IMR-90 (cell line): ENCODE data around the gene SERP1. TPM values are rescaled to one million over a fixed set of nuclear protein-coding genes. Genes with fewer than 3 reads are reported as not detected.
A peak's percentile ranks its signal among the peaks of the same experiment; 100 is the strongest.

Experiments
- ATAC-seq: fragments of 200-7000 bp; cut with Tn5 transposase; 2 replicates; pipeline ENCODE4 v1.9.1; 2020; ENCODE audit warnings: low read depth, mild to moderate bottlenecking, moderate library complexity
- BruUV-seq: library from RNA; stranded (reverse); fragments of 400-500 nt; replicated peaks from 2 replicates; lab custom pipeline; 2021; lab: Mats Ljungman, UMichigan
- CTCF ChIA-PET: fragments of 300-600 bp; formaldehyde crosslinking; extraction: SDS; loops from one replicate; lab custom pipeline; 2021; ENCODE audit warnings: antibody characterized with exemption; lab: Yijun Ruan, JAX
- POLR2A ChIA-PET: fragments of 300-600 bp; sonication (Branson Sonifier 250); formaldehyde crosslinking; loops from one replicate; lab custom pipeline; 2022; ENCODE audit warnings: antibody characterized with exemption; ENCODE audit not compliant: unreplicated experiment; lab: Charles Lee
- DNase-seq: peaks from one replicate; pipeline ENCODE4 v3.0.0; 2013
- H2AFZ ChIP-seq: replicated peaks from 2 replicates; pipeline ENCODE3; 2013; ENCODE audit warnings: low read length, mild to moderate bottlenecking; ENCODE audit not compliant: poor library complexity
- H2AK5ac ChIP-seq: 2 replicates; pipeline ENCODE4 v1.6.1; 2013; ENCODE audit warnings: low read depth, low read length, inconsistent platforms
- H2AK9ac ChIP-seq: replicated peaks from 2 replicates; pipeline ENCODE3; 2013; ENCODE audit warnings: mild to moderate bottlenecking, low read depth, low read length, moderate library complexity; ENCODE audit not compliant: poor library complexity
- H2BK120ac ChIP-seq: 2 replicates; pipeline ENCODE4 v1.6.1; 2013; ENCODE audit warnings: low read depth, low read length, inconsistent platforms
- H2BK15ac ChIP-seq: 3 replicates; pipeline ENCODE4 v1.6.1; 2013; ENCODE audit warnings: low read depth, low read length, inconsistent platforms
- H2BK20ac ChIP-seq: 2 replicates; pipeline ENCODE4 v1.6.1; 2013; ENCODE audit warnings: low read depth, mild to moderate bottlenecking, inconsistent platforms, low read length, moderate library complexity
- H2BK5ac ChIP-seq: 2 replicates; pipeline ENCODE4 v1.6.1; 2013; ENCODE audit warnings: mild to moderate bottlenecking, low read depth, low read length, inconsistent platforms; ENCODE audit not compliant: poor library complexity, severe bottlenecking
- H3K14ac ChIP-seq: replicated peaks from 2 replicates; pipeline ENCODE4 v1.6.1; 2013; ENCODE audit warnings: low read depth, low read length, inconsistent platforms
- H3K18ac ChIP-seq: 2 replicates; pipeline ENCODE4 v1.6.1; 2013; ENCODE audit warnings: low read depth, low read length, control low read depth
- H3K23ac ChIP-seq: 2 replicates; pipeline ENCODE4 v1.6.1; 2013; ENCODE audit warnings: low read depth, low read length, inconsistent platforms
- H3K27ac ChIP-seq: 2 replicates; pipeline ENCODE4 v1.5.1; 2013; ENCODE audit warnings: mild to moderate bottlenecking, control low read depth, low read length; ENCODE audit not compliant: insufficient read depth
- H3K27me3 ChIP-seq: 2 replicates; pipeline ENCODE4 v1.6.1; 2013; ENCODE audit warnings: low read length; ENCODE audit not compliant: control insufficient read depth, insufficient read depth
- H3K36me3 ChIP-seq: 2 replicates; pipeline ENCODE4 v1.6.1; 2013; ENCODE audit warnings: low read length, mixed read lengths; ENCODE audit not compliant: control insufficient read depth, insufficient read depth
- H3K4ac ChIP-seq: 2 replicates; pipeline ENCODE4 v1.6.1; 2013; ENCODE audit warnings: low read depth, low read length, inconsistent platforms
- H3K4me1 ChIP-seq: 2 replicates; pipeline ENCODE4 v1.6.1; 2013; ENCODE audit warnings: low read length, mixed read lengths; ENCODE audit not compliant: control insufficient read depth, insufficient read depth
- H3K4me2 ChIP-seq: 2 replicates; pipeline ENCODE4 v1.6.1; 2013; ENCODE audit warnings: low read depth, mild to moderate bottlenecking, control low read depth, low read length, moderate library complexity
- H3K4me3 ChIP-seq: 2 replicates; pipeline ENCODE4 v1.5.1; 2013; ENCODE audit warnings: low read depth, mild to moderate bottlenecking, control low read depth, low read length, moderate library complexity; ENCODE audit not compliant: insufficient read depth
- H3K56ac ChIP-seq: 2 replicates; pipeline ENCODE4 v1.6.1; 2013; ENCODE audit warnings: low read length, inconsistent platforms; ENCODE audit not compliant: insufficient read depth; ENCODE audit errors: extremely low read depth
- H3K79me1 ChIP-seq, 2 experiments: 2 replicates each; pipeline ENCODE4 v1.6.1; 2013; ENCODE audit warnings: low read length in 2 of 2, inconsistent platforms in 1 of 2, low read depth in 1 of 2
- H3K9ac ChIP-seq: 2 replicates; pipeline ENCODE4 v1.6.1; 2013; ENCODE audit warnings: low read depth, low read length, control low read depth
- H3K9me1 ChIP-seq: 2 replicates; pipeline ENCODE4 v1.6.1; 2013; ENCODE audit warnings: low read length, inconsistent platforms; ENCODE audit not compliant: insufficient read depth
- H3K9me3 ChIP-seq: 2 replicates; pipeline ENCODE4 v1.6.1; 2013; ENCODE audit warnings: low read length; ENCODE audit not compliant: control insufficient read depth, insufficient read depth
- H4K20me1 ChIP-seq: 2 replicates; pipeline ENCODE4 v1.6.1; 2013; ENCODE audit warnings: low read length, inconsistent platforms; ENCODE audit not compliant: insufficient read depth
- H4K5ac ChIP-seq: 2 replicates; pipeline ENCODE4 v1.6.1; 2013; ENCODE audit warnings: mild to moderate bottlenecking, low read depth, low read length, control low read depth
- H4K8ac ChIP-seq, 2 experiments: 2 replicates each; pipeline ENCODE4 v1.6.1; 2013; ENCODE audit warnings: low read depth in 2 of 2, low read length in 2 of 2, control low read depth in 1 of 2, inconsistent platforms in 1 of 2
- H4K91ac ChIP-seq: 2 replicates; pipeline ENCODE4 v1.6.1; 2013; ENCODE audit warnings: low read depth, low read length, inconsistent platforms; ENCODE audit not compliant: insufficient read depth
- WGBS, 2 experiments: methylation state at CpG; one replicate each; pipeline versions ENCODE4 v1.1.5 to v1.1.7; 2013; ENCODE audit warnings: missing lambda C conversion rate in 2 of 2; ENCODE audit not compliant: insufficient read length in 1 of 2; ENCODE audit errors: extremely low coverage in 2 of 2; 5-methylcytosine and 5-hydroxymethylcytosine counted together
- dilution Hi-C: fragments of 300-500 bp; cut with HindIII; formaldehyde crosslinking; loops from one replicate; pipeline ENCODE4 v1.14.3; 2018; ENCODE audit warnings: low sequenced_read_pairs; ENCODE audit not compliant: unreplicated experiment
- in situ Hi-C: fragments of 300-500 bp; cut with MboI; formaldehyde crosslinking; loops from 3 replicates; pipeline ENCODE4 v1.14.3; 2019; ENCODE audit warnings: low sequenced_read_pairs, inconsistent platforms, mixed read lengths
- intact Hi-C: fragments of 100-400 bp; cut with micrococcal nuclease; formaldehyde crosslinking; loops from 2 replicates; pipeline ENCODE4 v1.10.0; 2022
- polyA plus RNA-seq, 3 experiments: library from polyadenylated mRNA; depleted of rRNA; stranded (reverse); fragments of >200 nt; gene quantifications; 2 replicates each; pipeline ENCODE4 v1.2.3, GENCODE V29; 2012; ENCODE audit warnings: low replicate concordance in 1 of 3
- total RNA-seq: library from RNA; depleted of rRNA; stranded (reverse); fragments of >200 nt; gene quantifications from 2 replicates; pipeline ENCODE4 v1.2.3, GENCODE V29; 2012
- TF ChIP-seq, protein P1 (sequence below): fragments of 150-350 bp; IDR thresholded peaks from 2 replicates; pipeline ENCODE4 v1.6.1; 2016; ENCODE audit warnings: low read depth, mild to moderate bottlenecking, low read length, moderate library complexity, borderline replicate concordance

Gene SERP1
- total and polyA plus RNA-seq, 2 of the 4 experiments (the other 2 are of a cell fraction): 64.0 to 73.4 TPM

DNA sequence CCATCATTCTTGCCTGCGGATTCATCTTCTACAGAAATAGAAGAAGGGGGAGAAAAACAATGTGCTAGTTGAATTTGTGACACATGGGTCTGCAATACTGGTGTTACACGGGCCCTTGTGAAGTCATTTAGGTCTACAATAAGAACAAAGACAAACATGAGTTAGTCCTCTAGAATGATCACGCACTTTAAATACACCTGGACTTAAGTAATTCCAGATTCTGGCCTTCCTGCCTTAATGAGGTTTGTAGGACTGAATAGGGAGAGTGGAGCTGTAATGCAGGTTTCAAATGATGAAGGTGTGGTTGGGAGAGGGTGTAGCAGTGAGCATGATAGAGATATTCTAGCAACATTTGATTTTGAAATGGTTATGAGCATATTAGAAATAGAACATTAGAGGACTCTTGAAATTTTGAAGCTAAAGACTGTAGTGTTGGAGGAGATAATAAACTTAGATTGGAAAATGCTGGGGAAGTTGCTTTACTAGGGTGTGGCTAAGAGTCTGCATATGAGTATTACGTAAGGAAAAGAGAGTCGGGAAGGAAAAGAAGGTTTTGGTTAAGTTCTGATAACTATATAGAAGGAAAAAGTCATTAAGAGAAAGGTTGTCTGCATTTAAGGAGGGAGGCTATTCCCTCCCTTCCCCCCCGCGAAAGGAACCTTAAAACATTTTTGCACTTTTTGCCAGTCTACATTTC lies 897 bp upstream of the SERP1 start:
- TF ChIP-seq, protein P1, sequence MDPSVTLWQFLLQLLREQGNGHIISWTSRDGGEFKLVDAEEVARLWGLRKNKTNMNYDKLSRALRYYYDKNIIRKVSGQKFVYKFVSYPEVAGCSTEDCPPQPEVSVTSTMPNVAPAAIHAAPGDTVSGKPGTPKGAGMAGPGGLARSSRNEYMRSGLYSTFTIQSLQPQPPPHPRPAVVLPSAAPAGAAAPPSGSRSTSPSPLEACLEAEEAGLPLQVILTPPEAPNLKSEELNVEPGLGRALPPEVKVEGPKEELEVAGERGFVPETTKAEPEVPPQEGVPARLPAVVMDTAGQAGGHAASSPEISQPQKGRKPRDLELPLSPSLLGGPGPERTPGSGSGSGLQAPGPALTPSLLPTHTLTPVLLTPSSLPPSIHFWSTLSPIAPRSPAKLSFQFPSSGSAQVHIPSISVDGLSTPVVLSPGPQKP: no peak
- ATAC-seq (no peak), DNase-seq (peak; percentile 76)
- TSS peak; percentile 85 for BruUV-seq
- Histone ChIP-seq H3K9me3 (no peaks in the 10 kb centered on the region), H3K4me2 (peak overlapping the region; percentile 98), H3K4ac (peak overlapping the region; percentile 98), H3K79me1 (peaks cover 9 to 41% of the 10 kb centered on the region in 2 experiments), H4K91ac (peak overlapping the region; percentile 77), H4K20me1 (peaks cover 27% of the 10 kb centered on the region; the same call in 1 of the 2 replicates), H3K23ac (peak overlapping the region; percentile 99), H3K9me1 (no peaks in the 10 kb centered on the region), H3K9ac (peak overlapping the region; percentile 74), H3K56ac (peak overlapping the region; percentile 97), H2BK5ac (peak overlapping the region; percentile 93), H2BK15ac (peak overlapping the region; percentile 6; the same call in 1 of the 3 replicates), H2AK5ac (peak overlapping the region; percentile 85; the same call in 1 of the 2 replicates), H3K18ac (peak overlapping the region; percentile 70; the same call in 1 of the 2 replicates), H4K8ac (peak overlapping the region; percentile 81 to 97), H2AFZ (peak overlapping the region; percentile 93), H3K27me3 (no peaks in the 10 kb centered on the region), H3K4me1 (no peaks in the 10 kb centered on the region), H2BK20ac (no peak overlapping the region; the same call in 1 of the 2 replicates), H2BK120ac (peak overlapping the region; percentile 75; the same call in 1 of the 2 replicates), H4K5ac (peak overlapping the region; percentile 87), H2AK9ac (peak overlapping the region; percentile 35), H3K14ac (peak overlapping the region; percentile 98), H3K36me3 (peaks cover under 1% of the 10 kb centered on the region; the same call in 1 of the 2 replicates), H3K27ac (peak overlapping the region; percentile 85), H3K4me3 (peak overlapping the region; percentile 71)
- WGBS, 2 experiments: no CpG with 5 or more reads among the region's 7 CpGs
- ChIA-PET POLR2A (no interaction called here), CTCF (interaction anchor here (0.6 kb wide), 1 partner anchor 570 kb away, joined by 3 read pairs; no protein-coding TSS in a partner anchor)
- dilution Hi-C loops (no loop called here), intact Hi-C loops (no loop called here), in situ Hi-C loops (no loop called here)
